ENCODE data around the gene NAV1. TPM values are rescaled to one million over a fixed set of nuclear protein-coding genes. Genes with fewer than 3 reads are reported as not detected.

Gene NAV1
- total RNA-seq, 1 experiment from 2014 or later: 45.3 TPM

- BruUV-seq (replicated peaks): no TSS peak
- POLR2A ChIA-PET (ENCODE audit: unreplicated experiment): no interaction called here
- DNase-seq: no peak
- Histone ChIP-seq H3K4me2 (no peak overlapping the region), H3F3A (ENCODE audit: insufficient read depth, low read depth) (no peaks in the 10 kb centered on the region), H3K36me3 (ENCODE audit: low read depth) (no peaks in the 10 kb centered on the region), H3K4me3 (no peak overlapping the region), H3K9me2 (ENCODE audit: insufficient read depth) (no peaks in the 10 kb centered on the region), H4K20me1 (ENCODE audit: insufficient read depth) (no peaks in the 10 kb centered on the region), H3K79me2 (ENCODE audit: low read depth) (no peaks in the 10 kb centered on the region), H3K27ac (no peak overlapping the region), H3K27me3 (ENCODE audit: insufficient read depth, low read depth) (no peaks in the 10 kb centered on the region), H2AFZ (no peak overlapping the region), H3K9me3 (ENCODE audit: insufficient read depth, low read depth) (no peaks in the 10 kb centered on the region), H3K4me1 (replicated peaks; ENCODE audit: insufficient read depth) (no peaks in the 10 kb centered on the region)
- TF ChIP-seq CTCF (conservative IDR thresholded peaks at IDR 0.05): no peak
- no peak for TF ChIP-seq EZH2 (IDR thresholded peaks at IDR 0.05; ENCODE audit: low read depth)
- CTCF ChIA-PET: interaction anchor here (0.5 kb wide), 1 partner anchor 129 kb away, joined by 5 read pairs; no protein-coding TSS in a partner anchor
- intact Hi-C loops (cut with micrococcal nuclease; ENCODE audit: unreplicated experiment): no loop called here
Measured at GRCh38 chr1:201573030-201573429, 34.1 kb downstream of the NAV1 start.

- Histone ChIP-seq H3K4me1 (replicated peaks; ENCODE audit: insufficient read depth) (no peaks in the 10 kb centered on the region), H2AFZ (no peak overlapping the region), H3K27ac (no peak overlapping the region), H3F3A (ENCODE audit: insufficient read depth, low read depth) (no peaks in the 10 kb centered on the region), H4K20me1 (ENCODE audit: insufficient read depth) (no peaks in the 10 kb centered on the region), H3K27me3 (ENCODE audit: insufficient read depth, low read depth) (no peaks in the 10 kb centered on the region), H3K9me2 (ENCODE audit: insufficient read depth) (no peaks in the 10 kb centered on the region), H3K9me3 (ENCODE audit: insufficient read depth, low read depth) (no peaks in the 10 kb centered on the region), H3K36me3 (ENCODE audit: low read depth) (no peaks in the 10 kb centered on the region), H3K4me3 (no peak overlapping the region), H3K4me2 (no peak overlapping the region), H3K79me2 (ENCODE audit: low read depth) (no peaks in the 10 kb centered on the region)
- POLR2A ChIA-PET (ENCODE audit: unreplicated experiment): interaction anchor here (0.7 kb wide), 1 partner anchor 102 kb away, joined by 3 read pairs; no protein-coding TSS in a partner anchor
- DNase-seq: no peak
- TF ChIP-seq CTCF (conservative IDR thresholded peaks at IDR 0.05) (no peak), EZH2 (IDR thresholded peaks at IDR 0.05; ENCODE audit: low read depth) (no peak)
- CTCF ChIA-PET: interaction anchor here (0.6 kb wide), 1 partner anchor 30 kb away, joined by 11 read pairs; no protein-coding TSS in a partner anchor
- BruUV-seq (replicated peaks): no TSS peak
- intact Hi-C loops (cut with micrococcal nuclease; ENCODE audit: unreplicated experiment): no loop called here
Measured at GRCh38 chr1:201573923-201574322, 35.0 kb downstream of the NAV1 start.

- no peaks in the 10 kb centered on the region for H3K79me2 ChIP-seq (ENCODE audit: low read depth)
- POLR2A ChIA-PET (ENCODE audit: unreplicated experiment): no interaction called here
- no peaks in the 10 kb centered on the region for H3K9me3 ChIP-seq (ENCODE audit: insufficient read depth, low read depth)
- no peak overlapping the region for H2AFZ ChIP-seq
- DNase-seq: no peak
- no peaks in the 10 kb centered on the region for H3K27me3 ChIP-seq (ENCODE audit: insufficient read depth, low read depth)
- no peaks in the 10 kb centered on the region for H3K4me1 ChIP-seq (replicated peaks; ENCODE audit: insufficient read depth)
- CTCF ChIA-PET: no interaction called here
- H3K27ac ChIP-seq: no peak overlapping the region
- intact Hi-C loops (cut with micrococcal nuclease; ENCODE audit: unreplicated experiment): no loop called here
- no peaks in the 10 kb centered on the region for H3K9me2 ChIP-seq (ENCODE audit: insufficient read depth)
- H3K4me3 ChIP-seq: no peak overlapping the region
- H3F3A ChIP-seq (ENCODE audit: insufficient read depth, low read depth): no peaks in the 10 kb centered on the region
- no peaks in the 10 kb centered on the region for H3K36me3 ChIP-seq (ENCODE audit: low read depth)
- no TSS peak for BruUV-seq (replicated peaks)
- H3K4me2 ChIP-seq: no peak overlapping the region
- no peaks in the 10 kb centered on the region for H4K20me1 ChIP-seq (ENCODE audit: insufficient read depth)
- TF ChIP-seq EZH2 (IDR thresholded peaks at IDR 0.05; ENCODE audit: low read depth) (no peak), CTCF (conservative IDR thresholded peaks at IDR 0.05) (no peak)
Measured at GRCh38 chr1:201575912-201576311, 37.0 kb downstream of the NAV1 start.
